PC-3 (cell line): ENCODE results near the gene ARSG. TPM values are rescaled to one million over a fixed set of nuclear protein-coding genes. Genes with fewer than 3 reads are reported as not detected.

Experiments used
- ATAC-seq: fragments of 200-7000 bp; cut with Tn5 transposase; 2 replicates; pipeline ENCODE4 v1.9.1; 2020; ENCODE audit warnings: mild to moderate bottlenecking, moderate library complexity
- BruUV-seq: library from RNA; stranded (reverse); fragments of 400-500 nt; replicated peaks from 2 replicates; lab custom pipeline; 2021; lab: Mats Ljungman, UMichigan
- CTCF ChIA-PET: fragments of 300-600 bp; sonication (Branson Sonifier 250); formaldehyde crosslinking; loops from one replicate; lab custom pipeline; 2022; ENCODE audit warnings: antibody characterized with exemption; lab: Charles Lee
- POLR2A ChIA-PET: fragments of 300-600 bp; sonication (Branson Sonifier 250); formaldehyde crosslinking; loops from one replicate; lab custom pipeline; 2022; ENCODE audit warnings: antibody characterized with exemption; ENCODE audit not compliant: unreplicated experiment; lab: Charles Lee
- DNase-seq: peaks from one replicate; pipeline ENCODE4 v3.0.0-alpha.2; 2015
- H2AFZ ChIP-seq: fragments of 300-600 bp; sonication (generic); 2 replicates; pipeline ENCODE4 v1.6.0; 2016; ENCODE audit warnings: antibody characterized with exemption, low read length
- H3F3A ChIP-seq: fragments of 300-600 bp; sonication (generic); one replicate; pipeline ENCODE4 v1.6.0; 2017; ENCODE audit warnings: antibody characterized with exemption, low read length, control low read depth, mild to moderate bottlenecking; ENCODE audit not compliant: unreplicated experiment
- H3K27ac ChIP-seq: fragments of 300-600 bp; sonication (generic); 2 replicates; pipeline ENCODE4 v1.5.1; 2016; ENCODE audit warnings: mild to moderate bottlenecking, low read length
- H3K27me3 ChIP-seq: fragments of 300-600 bp; sonication (generic); 2 replicates; pipeline ENCODE4 v1.6.1; 2016; ENCODE audit warnings: low read length, mixed read lengths
- H3K36me3 ChIP-seq: fragments of 300-600 bp; sonication (generic); 2 replicates; pipeline ENCODE4 v1.6.1; 2016; ENCODE audit warnings: low read depth, mixed run types, low read length, mixed read lengths
- H3K4me1 ChIP-seq: fragments of 300-600 bp; sonication (generic); 2 replicates; pipeline ENCODE4 v1.5.1; 2016; ENCODE audit warnings: low read length; ENCODE audit not compliant: insufficient read depth
- H3K4me2 ChIP-seq: fragments of 300-600 bp; sonication (generic); 2 replicates; pipeline ENCODE4 v1.6.0; 2016; ENCODE audit warnings: low read length
- H3K4me3 ChIP-seq: fragments of 300-600 bp; sonication (generic); 2 replicates; pipeline ENCODE4 v1.5.1; 2016; ENCODE audit warnings: mild to moderate bottlenecking, low read length, mixed read lengths
- H3K79me2 ChIP-seq: fragments of 300-600 bp; sonication (generic); 2 replicates; pipeline ENCODE4 v1.6.1; 2017; ENCODE audit warnings: low read length, mixed read lengths
- H3K9ac ChIP-seq: fragments of 300-600 bp; sonication (generic); 2 replicates; pipeline ENCODE4 v1.6.0; 2016; ENCODE audit warnings: mild to moderate bottlenecking, low read length
- H3K9me2 ChIP-seq: fragments of 300-600 bp; sonication (generic); replicated peaks from 2 replicates; pipeline ENCODE4 v1.6.1; 2016; ENCODE audit warnings: mixed run types, low read length, mixed read lengths
- H3K9me3 ChIP-seq: fragments of 300-600 bp; sonication (generic); 2 replicates; pipeline ENCODE4 v1.6.1; 2016; ENCODE audit warnings: low read length, mixed read lengths
- H4K20me1 ChIP-seq: fragments of 300-600 bp; sonication (generic); 2 replicates; pipeline ENCODE4 v1.6.1; 2016; ENCODE audit warnings: low read length, mixed read lengths
- EZH2 ChIP-seq: fragments of 300-600 bp; sonication (generic); IDR thresholded peaks from one replicate; pipeline ENCODE4 v1.6.1; 2017; ENCODE audit warnings: antibody characterized with exemption, mild to moderate bottlenecking, low read length; ENCODE audit not compliant: unreplicated experiment
- EZH2phosphoT487 ChIP-seq: fragments of 300-600 bp; sonication (generic); IDR thresholded peaks from 2 replicates; pipeline ENCODE4 v1.6.1; 2018; ENCODE audit warnings: mild to moderate bottlenecking, antibody characterized with exemption, low read length, borderline replicate concordance
- intact Hi-C: fragments of 100-400 bp; cut with micrococcal nuclease; formaldehyde crosslinking; loops from 2 replicates; pipeline ENCODE4 v1.9.0; 2023
- total RNA-seq: library from RNA; depleted of rRNA; stranded (reverse); fragments of >200 nt; gene quantifications from 2 replicates; pipeline ENCODE4 v1.2.3, GENCODE V29; 2014
- TF ChIP-seq, protein P1 (sequence below): fragments of 300-600 bp; sonication (generic); conservative IDR thresholded peaks from 2 replicates; pipeline ENCODE4 v1.5.1; 2017; ENCODE audit warnings: antibody characterized with exemption, low read depth, mild to moderate bottlenecking, low read length

Gene ARSG
- total RNA-seq, 1 experiment from 2014 or later: 2.1 TPM

DNA sequence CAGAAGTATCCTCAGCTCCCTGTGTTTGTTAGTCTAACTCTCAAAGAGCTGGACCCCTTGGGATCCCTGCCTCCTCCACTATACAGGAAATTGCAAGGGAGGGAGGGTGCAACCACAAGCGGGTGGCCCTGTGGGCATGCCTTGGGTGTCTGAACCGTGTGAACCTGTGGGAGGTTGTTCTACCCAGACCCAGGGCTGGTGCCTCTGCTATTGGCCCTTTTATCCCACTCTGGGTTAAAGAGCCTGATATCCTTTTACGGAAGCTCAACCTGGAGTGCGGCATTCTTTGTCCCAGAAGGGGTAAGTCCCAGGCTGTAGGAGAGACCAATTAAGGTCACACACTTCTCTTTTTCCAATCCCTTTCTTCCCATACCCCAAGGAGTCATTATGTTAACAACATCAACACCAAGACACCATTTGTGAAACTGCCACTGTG is 53.4 kb downstream of the ARSG start:
- TF ChIP-seq, protein P1, sequence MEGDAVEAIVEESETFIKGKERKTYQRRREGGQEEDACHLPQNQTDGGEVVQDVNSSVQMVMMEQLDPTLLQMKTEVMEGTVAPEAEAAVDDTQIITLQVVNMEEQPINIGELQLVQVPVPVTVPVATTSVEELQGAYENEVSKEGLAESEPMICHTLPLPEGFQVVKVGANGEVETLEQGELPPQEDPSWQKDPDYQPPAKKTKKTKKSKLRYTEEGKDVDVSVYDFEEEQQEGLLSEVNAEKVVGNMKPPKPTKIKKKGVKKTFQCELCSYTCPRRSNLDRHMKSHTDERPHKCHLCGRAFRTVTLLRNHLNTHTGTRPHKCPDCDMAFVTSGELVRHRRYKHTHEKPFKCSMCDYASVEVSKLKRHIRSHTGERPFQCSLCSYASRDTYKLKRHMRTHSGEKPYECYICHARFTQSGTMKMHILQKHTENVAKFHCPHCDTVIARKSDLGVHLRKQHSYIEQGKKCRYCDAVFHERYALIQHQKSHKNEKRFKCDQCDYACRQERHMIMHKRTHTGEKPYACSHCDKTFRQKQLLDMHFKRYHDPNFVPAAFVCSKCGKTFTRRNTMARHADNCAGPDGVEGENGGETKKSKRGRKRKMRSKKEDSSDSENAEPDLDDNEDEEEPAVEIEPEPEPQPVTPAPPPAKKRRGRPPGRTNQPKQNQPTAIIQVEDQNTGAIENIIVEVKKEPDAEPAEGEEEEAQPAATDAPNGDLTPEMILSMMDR: no peak
- no peak for TF ChIP-seq EZH2phosphoT487
- TF ChIP-seq EZH2: no peak
- POLR2A ChIA-PET: no interaction called here
- H3K9ac ChIP-seq: no peak overlapping the region
- no peaks in the 10 kb centered on the region for H3K27me3 ChIP-seq
- no peak overlapping the region for H3K4me3 ChIP-seq
- DNase-seq: no peak
- BruUV-seq: no TSS peak
- intact Hi-C loops: no loop called here
- no peaks in the 10 kb centered on the region for H3K9me3 ChIP-seq
- no peaks in the 10 kb centered on the region for H3F3A ChIP-seq
- H3K27ac ChIP-seq: no peak overlapping the region
- H3K79me2 ChIP-seq: no peaks in the 10 kb centered on the region
- no peaks in the 10 kb centered on the region for H4K20me1 ChIP-seq
- CTCF ChIA-PET: no interaction called here
- H3K4me2 ChIP-seq: no peak overlapping the region
- no peaks in the 10 kb centered on the region for H3K36me3 ChIP-seq
- ATAC-seq: no peak
- H3K4me1 ChIP-seq: no peaks in the 10 kb centered on the region
- H3K9me2 ChIP-seq: no peaks in the 10 kb centered on the region
- H2AFZ ChIP-seq: no peak overlapping the region

DNA sequence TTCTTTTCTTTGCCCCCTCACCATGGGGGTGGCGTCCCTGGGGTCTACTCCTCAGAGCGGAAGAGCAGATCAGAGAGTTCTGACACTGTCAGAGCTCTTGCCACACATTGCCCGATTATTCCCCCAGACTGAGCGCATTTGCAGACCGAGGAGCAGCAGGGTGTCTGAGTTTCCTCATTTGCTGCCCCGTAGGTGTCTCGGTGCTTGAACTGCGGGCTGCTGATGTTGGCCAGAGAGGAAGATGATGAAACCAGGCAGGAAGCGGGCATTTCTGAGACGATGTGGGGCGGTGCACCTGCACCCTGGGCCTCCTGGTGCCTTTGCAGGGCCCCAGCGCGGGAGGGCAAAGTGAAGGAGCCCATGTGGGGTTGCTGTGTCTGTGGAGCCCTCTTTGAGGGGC is 55.2 kb downstream of the ARSG start:
- Histone ChIP-seq H3K4me3 (no peak overlapping the region), H3K9ac (no peak overlapping the region), H3K4me2 (no peak overlapping the region), H4K20me1 (no peaks in the 10 kb centered on the region), H3K9me3 (no peaks in the 10 kb centered on the region), H3K27me3 (no peaks in the 10 kb centered on the region), H2AFZ (no peak overlapping the region), H3K9me2 (no peaks in the 10 kb centered on the region), H3F3A (no peaks in the 10 kb centered on the region), H3K4me1 (no peaks in the 10 kb centered on the region), H3K79me2 (no peaks in the 10 kb centered on the region), H3K27ac (no peak overlapping the region), H3K36me3 (no peaks in the 10 kb centered on the region)
- BruUV-seq: no TSS peak
- DNase-seq: no peak
- TF ChIP-seq, protein P1: no peak
- intact Hi-C loops: no loop called here
- ChIA-PET CTCF (no interaction called here), POLR2A (no interaction called here)
- no peak for ATAC-seq

DNA sequence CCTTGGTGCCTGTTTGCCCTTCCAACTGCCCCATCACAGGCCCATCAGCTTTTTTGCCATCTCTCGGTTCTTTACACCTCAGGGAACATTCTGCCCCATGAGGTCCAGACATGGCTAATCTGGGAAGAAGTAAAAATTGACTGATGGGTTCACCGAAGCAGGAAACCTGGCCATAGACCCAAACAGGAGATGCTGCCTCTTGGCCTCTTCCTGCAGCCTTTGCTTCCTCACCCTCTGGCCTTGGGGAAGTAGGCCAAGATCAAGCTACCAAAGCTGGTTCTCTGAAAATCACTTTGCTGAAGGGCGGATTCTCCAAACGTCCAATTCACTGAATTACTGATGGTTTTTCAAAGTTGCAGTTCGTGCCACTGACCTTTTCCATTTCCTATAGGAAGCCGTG is 56.1 kb downstream of the ARSG start:
- no peak overlapping the region for H3K4me3 ChIP-seq
- H3F3A ChIP-seq: no peaks in the 10 kb centered on the region
- DNase-seq (no peak), ATAC-seq (no peak)
- H3K36me3 ChIP-seq: no peaks in the 10 kb centered on the region
- H3K9ac ChIP-seq: no peak overlapping the region
- no peaks in the 10 kb centered on the region for H3K4me1 ChIP-seq
- H2AFZ ChIP-seq: no peak overlapping the region
- no peaks in the 10 kb centered on the region for H3K27me3 ChIP-seq
- no peak for TF ChIP-seq EZH2
- TF ChIP-seq, protein P1: no peak
- no peak for TF ChIP-seq EZH2phosphoT487
- BruUV-seq: no TSS peak
- no peaks in the 10 kb centered on the region for H4K20me1 ChIP-seq
- no peak overlapping the region for H3K4me2 ChIP-seq
- H3K27ac ChIP-seq: no peak overlapping the region
- H3K9me3 ChIP-seq: no peaks in the 10 kb centered on the region
- intact Hi-C loops: no loop called here
- H3K79me2 ChIP-seq: no peaks in the 10 kb centered on the region
- no peaks in the 10 kb centered on the region for H3K9me2 ChIP-seq
- ChIA-PET CTCF (no interaction called here), POLR2A (no interaction called here)
